Naive thymus-derived CD4-positive, alpha-beta T cell (primary cell): ENCODE results near the gene CAGE1. TPM values are rescaled to one million over a fixed set of nuclear protein-coding genes. Genes with fewer than 3 reads are reported as not detected.
A peak's percentile ranks its signal among the peaks of the same experiment; 100 is the strongest.

ENCODE experiments used
- ATAC-seq: fragments of 150-1000 bp; cut with Tn5 transposase; 2 replicates; pipeline ENCODE4 v1.10.0; 2021; ENCODE audit warnings: mild to moderate bottlenecking, moderate library complexity
- CTCF ChIA-PET: fragments of 350-600 bp; sonication (Branson Sonifier 250); formaldehyde crosslinking; loops from one replicate; lab custom pipeline; 2021; ENCODE audit warnings: antibody characterized with exemption; lab: Charles Lee
- POLR2A ChIA-PET: fragments of 350-600 bp; sonication (Branson Sonifier 250); formaldehyde crosslinking; loops from one replicate; lab custom pipeline; 2021; ENCODE audit warnings: antibody characterized with exemption, inconsistent platforms; lab: Charles Lee
- DNase-seq, 9 donors: peaks; one replicate each; pipeline versions ENCODE4 v3.0.0 to v3.0.0-alpha.2; 2020 to 2022; ENCODE audit warnings: mixed read lengths in 1 of 9
- H3K27ac ChIP-seq: one replicate; pipeline ENCODE4 v1.7.0; 2013; ENCODE audit warnings: mild to moderate bottlenecking, low read depth, low read length, moderate library complexity
- H3K27me3 ChIP-seq, 2 donors: one replicate each; pipeline ENCODE4 v1.7.0; 2013; ENCODE audit warnings: low read length in 2 of 2, mild to moderate bottlenecking in 2 of 2, moderate library complexity in 2 of 2; ENCODE audit not compliant: control insufficient read depth in 2 of 2, insufficient read depth in 2 of 2
- H3K36me3 ChIP-seq, 3 experiments: 1 replicate in 2 of 3; 2 replicates in 1 of 3; pipeline ENCODE4 v1.7.0; 2013; ENCODE audit warnings: low read length in 3 of 3, mild to moderate bottlenecking in 3 of 3, moderate library complexity in 1 of 3; ENCODE audit not compliant: insufficient read depth in 3 of 3, control insufficient read depth in 2 of 3
- H3K4me1 ChIP-seq, 2 donors: one replicate each; pipeline ENCODE4 v1.7.0; 2013; ENCODE audit warnings: low read length in 2 of 2, mild to moderate bottlenecking in 2 of 2, moderate library complexity in 1 of 2; ENCODE audit not compliant: control insufficient read depth in 2 of 2, insufficient read depth in 2 of 2
- H3K4me3 ChIP-seq: 2 replicates; pipeline ENCODE4 v1.7.0; 2013; ENCODE audit warnings: mild to moderate bottlenecking, low read length
- H3K9me3 ChIP-seq, 3 experiments: 1 replicate in 2 of 3; 2 replicates in 1 of 3; pipeline ENCODE4 v1.7.0; 2013; ENCODE audit warnings: low read length in 3 of 3; ENCODE audit not compliant: control insufficient read depth in 2 of 3
- H3K27ac Mint-ChIP-seq, 9 donors: one replicate each; pipeline ENCODE4 v1.8.0; 2020 to 2022; ENCODE audit warnings: mixed read lengths in 9 of 9, mild to moderate bottlenecking in 8 of 9, moderate library complexity in 5 of 9, inconsistent platforms in 2 of 9
- H3K27me3 Mint-ChIP-seq, 5 donors: one replicate each; pipeline ENCODE4 v1.8.0; 2021 to 2022; ENCODE audit warnings: mixed read lengths in 5 of 5, mild to moderate bottlenecking in 1 of 5
- H3K36me3 Mint-ChIP-seq, 5 donors: one replicate each; pipeline ENCODE4 v1.8.0; 2020 to 2022; ENCODE audit warnings: mixed read lengths in 5 of 5, mild to moderate bottlenecking in 3 of 5, inconsistent platforms in 1 of 5
- H3K4me1 Mint-ChIP-seq, 7 donors: one replicate each; pipeline ENCODE4 v1.8.0; 2020 to 2022; ENCODE audit warnings: mixed read lengths in 7 of 7, mild to moderate bottlenecking in 3 of 7, inconsistent platforms in 1 of 7
- H3K4me3 Mint-ChIP-seq, 10 donors: one replicate each; pipeline ENCODE4 v1.8.0; 2020 to 2022; ENCODE audit warnings: mild to moderate bottlenecking in 10 of 10, mixed read lengths in 10 of 10, moderate library complexity in 6 of 10, inconsistent platforms in 2 of 10
- H3K9me3 Mint-ChIP-seq, 11 donors: one replicate each; pipeline ENCODE4 v1.8.0; 2020 to 2022; ENCODE audit warnings: mixed read lengths in 11 of 11, mild to moderate bottlenecking in 4 of 11, inconsistent platforms in 1 of 11, moderate library complexity in 1 of 11
- intact Hi-C, 2 donors: fragments of 100-400 bp; cut with micrococcal nuclease; formaldehyde crosslinking; loops; one replicate each; pipeline ENCODE4 v1.15.1; 2023
- polyA plus RNA-seq, 2 donors: library from polyadenylated mRNA; unstranded; fragments of 300-500 nt; fragmentation: Illumina TruSeq; gene quantifications; one replicate each; pipeline ENCODE4 v1.2.3, GENCODE V29; 2021
- total RNA-seq, 6 experiments: library from RNA in 5 of 6; stranded (reverse) in 5 of 6; gene quantifications; 1 replicate in 5 of 6; 2 replicates in 1 of 6; pipeline ENCODE4 v1.2.3 and lab custom pipeline; 2021 to 2026

CAGE1 gene
- total RNA-seq, result under 1 TPM; 0.16 to 0.48 (median 0.22) TPM
- under 1 TPM in 1 of 2 donors, not detected in 1; 0.06 TPM for polyA plus RNA-seq
- 4.4 reads per million, percentile 22 among the genes with 10 or more reads in this experiment for total RNA-seq (lab: John Stamatoyannopoulos, UW)

- Mint-ChIP-seq H3K36me3 (peaks cover under 1 to 16% (median 11%) of the 10 kb centered on the region in 5 donors), H3K9me3 (no peaks in the 10 kb centered on the region), H3K4me3 (peak within 1 kb of the TSS; percentile 87 to 97 (median 94)), H3K27me3 (no peaks in the 10 kb centered on the region), H3K27ac (peak within 1 kb of the TSS; percentile 96 to 100 (median 99)), H3K4me1 (peaks cover 31 to 56% (median 50%) of the 10 kb centered on the region in 7 donors)
- peak; percentile 92 to 96 (median 94) for DNase-seq
- Histone ChIP-seq H3K36me3 (peaks cover 4 to 11% (median 5%) of the 10 kb centered on the region in 3 experiments), H3K4me3 (peak within 1 kb of the TSS; percentile 95), H3K4me1 (peaks cover 20 to 21% of the 10 kb centered on the region in 2 donors), H3K9me3 (no peaks in the 10 kb centered on the region), H3K27ac (peak within 1 kb of the TSS; percentile 85), H3K27me3 (no peaks in the 10 kb centered on the region)
- ATAC-seq, result peak; percentile 94
- POLR2A ChIA-PET, result interaction anchor here (0.8 to 2.0 kb wide), 12 partner anchors 12 to 713 kb away, joined by 3 to 12 read pairs (median 4); partner anchors contain the start of genes BLOC1S5, EEF1E1, SNRNP48 and SSR1
- intact Hi-C loops, result loop anchor here (1.0 to 10.0 kb wide), 12 partner anchors 76 to 1046 kb away; partner anchors contain the start of genes BLOC1S5 (in 2 of the 2), EEF1E1 (in 2 of the 2), SLC35B3 (in 2 of the 2) and SNRNP48 (in 2 of the 2)
- CTCF ChIA-PET, result interaction anchor here (0.5 to 1.4 kb wide), 6 partner anchors 38 to 373 kb away, joined by 3 to 4 read pairs (median 3); no protein-coding TSS in a partner anchor
Measured at GRCh38 chr6:7389451-7390225, at the start of gene CAGE1, which contains the start of gene RIOK1. Gene CAGE1 (minus strand): TSS chr6:7389742. CDS start chr6:7387173, 2,569 bp downstream. Gene RIOK1 (plus strand): TSS chr6:7389808. CDS start chr6:7390003, 195 bp downstream.

DNA sequence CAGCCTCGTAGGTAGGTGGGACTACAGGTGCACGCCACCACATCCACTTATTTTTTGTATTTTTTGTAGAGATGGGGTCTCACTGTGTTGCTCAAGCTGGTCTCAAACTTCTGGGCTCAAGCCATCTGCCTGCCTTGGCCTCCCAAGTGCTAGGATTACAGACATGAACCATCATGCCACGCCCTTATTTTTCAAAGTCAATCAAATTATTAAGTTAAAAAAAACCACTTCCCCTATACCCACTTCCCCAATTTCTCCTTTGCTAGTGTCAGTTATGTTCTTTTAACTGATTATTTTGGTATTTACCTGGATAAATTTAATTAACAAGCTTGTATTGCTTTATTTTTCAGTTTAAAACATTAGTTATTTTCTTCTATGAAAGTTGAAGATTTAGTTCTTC lies 49.7 kb upstream of the CAGE1 start:
- ChIA-PET POLR2A (no interaction called here), CTCF (no interaction called here)
- ATAC-seq (peak; percentile 32), DNase-seq (peak in 4 of 9 donors; percentile 4 to 23 (median 16))
- intact Hi-C loops, result no loop called here
- Mint-ChIP-seq H3K9me3 (peaks cover 0 to 18% (median 6%) of the 10 kb centered on the region in 11 donors), H3K4me1 (peaks cover 0 to 35% (median 21%) of the 10 kb centered on the region in 7 donors), H3K36me3 (peaks cover 0 to 7% (median 6%) of the 10 kb centered on the region in 5 donors), H3K4me3 (peak overlapping the region in 7 of 10 donors; percentile 50 to 80 (median 62)), H3K27ac (peak overlapping the region in 2 of 9 donors; percentile 32 to 42), H3K27me3 (peaks cover 0 to 12% (median 6%) of the 10 kb centered on the region in 5 donors)
- no peak overlapping the region for H3K4me3 ChIP-seq
- no peaks in the 10 kb centered on the region for H3K36me3 ChIP-seq
- no peak overlapping the region for H3K27ac ChIP-seq
- H3K4me1 ChIP-seq, result peaks cover 6 to 9% of the 10 kb centered on the region in 2 donors
- no peaks in the 10 kb centered on the region for H3K27me3 ChIP-seq
- H3K9me3 ChIP-seq, result no peaks in the 10 kb centered on the region

DNA sequence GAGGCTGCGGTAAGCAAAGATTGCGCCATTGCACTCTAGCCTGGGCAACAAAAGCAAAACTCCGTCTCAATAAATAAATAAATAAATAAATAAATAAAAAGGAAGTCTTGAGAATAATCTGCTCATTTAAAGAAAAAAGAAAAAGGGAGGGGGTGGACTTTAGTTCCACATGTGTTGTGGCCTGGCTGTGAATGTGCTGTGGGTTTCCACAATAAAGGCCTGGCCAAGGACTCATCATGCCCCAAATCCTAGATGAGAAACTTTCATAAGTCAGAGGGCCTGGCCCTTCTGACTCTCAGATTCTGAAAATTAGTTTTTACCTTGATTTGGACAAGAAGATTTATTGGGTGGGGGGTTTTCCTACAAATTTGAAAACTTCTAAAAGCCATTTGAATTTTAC lies 48.5 kb upstream of the CAGE1 start:
- H3K27ac ChIP-seq, result no peak overlapping the region
- Mint-ChIP-seq H3K27me3 (peaks cover 0 to 12% (median 6%) of the 10 kb centered on the region in 5 donors), H3K4me1 (peaks cover 0 to 35% (median 21%) of the 10 kb centered on the region in 7 donors), H3K4me3 (no peak overlapping the region), H3K9me3 (peaks cover 0 to 18% (median 6%) of the 10 kb centered on the region in 11 donors), H3K36me3 (peaks cover 0 to 7% (median 6%) of the 10 kb centered on the region in 5 donors), H3K27ac (no peak overlapping the region)
- intact Hi-C loops, result no loop called here
- ATAC-seq, result no peak
- peaks cover 6 to 9% of the 10 kb centered on the region in 2 donors for H3K4me1 ChIP-seq
- H3K9me3 ChIP-seq, result no peaks in the 10 kb centered on the region
- ChIA-PET POLR2A (no interaction called here), CTCF (no interaction called here)
- H3K4me3 ChIP-seq, result no peak overlapping the region
- H3K27me3 ChIP-seq, result no peaks in the 10 kb centered on the region
- DNase-seq, result no peak
- H3K36me3 ChIP-seq, result no peaks in the 10 kb centered on the region

GRCh38 chr6:7434672-7435071 lies 45.1 kb upstream of the CAGE1 start:
- H3K4me3 ChIP-seq, result no peak overlapping the region
- H3K27ac ChIP-seq, result no peak overlapping the region
- no peaks in the 10 kb centered on the region for H3K36me3 ChIP-seq
- intact Hi-C loops, result no loop called here
- H3K36me3 Mint-ChIP-seq, result peaks cover 0 to 7% (median 6%) of the 10 kb centered on the region in 5 donors
- POLR2A ChIA-PET, result no interaction called here
- no peak for ATAC-seq
- no peak overlapping the region for H3K27ac Mint-ChIP-seq
- peaks cover 0 to 17% (median 6%) of the 10 kb centered on the region in 11 donors for H3K9me3 Mint-ChIP-seq
- peaks cover 4 to 12% (median 7%) of the 10 kb centered on the region in 5 donors for H3K27me3 Mint-ChIP-seq
- DNase-seq, result no peak
- CTCF ChIA-PET, result no interaction called here
- H3K4me1 Mint-ChIP-seq, result peaks cover 0 to 27% (median 8%) of the 10 kb centered on the region in 7 donors
- no peaks in the 10 kb centered on the region for H3K9me3 ChIP-seq
- no peaks in the 10 kb centered on the region for H3K27me3 ChIP-seq
- peaks cover 4 to 8% of the 10 kb centered on the region in 2 donors for H3K4me1 ChIP-seq
- no peak overlapping the region for H3K4me3 Mint-ChIP-seq

- CTCF ChIA-PET, result no interaction called here
- Mint-ChIP-seq H3K4me1 (peaks cover 0 to 15% (median 0%) of the 10 kb centered on the region in 7 donors), H3K27ac (no peak overlapping the region), H3K9me3 (peaks cover 0 to 17% (median 6%) of the 10 kb centered on the region in 11 donors), H3K27me3 (peaks cover 4 to 12% (median 7%) of the 10 kb centered on the region in 5 donors), H3K4me3 (no peak overlapping the region), H3K36me3 (peaks cover 0 to 7% (median 6%) of the 10 kb centered on the region in 5 donors)
- H3K9me3 ChIP-seq, result no peaks in the 10 kb centered on the region
- intact Hi-C loops, result no loop called here
- ATAC-seq (no peak), DNase-seq (no peak)
- H3K36me3 ChIP-seq, result no peaks in the 10 kb centered on the region
- H3K27ac ChIP-seq, result no peak overlapping the region
- no peaks in the 10 kb centered on the region for H3K4me1 ChIP-seq
- POLR2A ChIA-PET, result no interaction called here
- no peaks in the 10 kb centered on the region for H3K27me3 ChIP-seq
- H3K4me3 ChIP-seq, result no peak overlapping the region
Measured at GRCh38 chr6:7433121-7433617, 43.6 kb upstream of the CAGE1 start.

GRCh38 chr6:7432391-7433120 lies 43.0 kb upstream of the CAGE1 start:
- H3K4me1 ChIP-seq, result no peaks in the 10 kb centered on the region
- CTCF ChIA-PET, result no interaction called here
- no peak overlapping the region for H3K27ac ChIP-seq
- peaks cover 0 to 15% (median 0%) of the 10 kb centered on the region in 7 donors for H3K4me1 Mint-ChIP-seq
- DNase-seq, result no peak
- H3K27me3 Mint-ChIP-seq, result peaks cover 4 to 12% (median 7%) of the 10 kb centered on the region in 5 donors
- no peak for ATAC-seq
- no peak overlapping the region for H3K27ac Mint-ChIP-seq
- H3K27me3 ChIP-seq, result no peaks in the 10 kb centered on the region
- H3K9me3 Mint-ChIP-seq, result peaks cover 0 to 17% (median 6%) of the 10 kb centered on the region in 11 donors
- no peak overlapping the region for H3K4me3 ChIP-seq
- H3K36me3 ChIP-seq, result no peaks in the 10 kb centered on the region
- no peak overlapping the region for H3K4me3 Mint-ChIP-seq
- no peaks in the 10 kb centered on the region for H3K9me3 ChIP-seq
- H3K36me3 Mint-ChIP-seq, result peaks cover 0 to 7% (median 6%) of the 10 kb centered on the region in 5 donors
- intact Hi-C loops, result no loop called here
- POLR2A ChIA-PET, result no interaction called here
